HTR-8/SVneo (cell line): ENCODE results near the gene GATAD2B.
"Not testable (repeated sequence)": the region's sequence is repeated elsewhere in the genome, so short reads cannot be mapped to it uniquely, and the experiment has no call there.

Experiments used
- DNase-seq: peaks from one replicate; pipeline ENCODE4 v3.0.0; 2011; ENCODE audit warnings: low spot score, mixed read lengths; ENCODE audit not compliant: insufficient read length
- FAIRE-seq: peaks from 2 replicates; lab custom pipeline; 2011; peaks lifted over from hg19 to GRCh38; lab: Jason Lieb, UNC

The GATAD2B gene

DNA sequence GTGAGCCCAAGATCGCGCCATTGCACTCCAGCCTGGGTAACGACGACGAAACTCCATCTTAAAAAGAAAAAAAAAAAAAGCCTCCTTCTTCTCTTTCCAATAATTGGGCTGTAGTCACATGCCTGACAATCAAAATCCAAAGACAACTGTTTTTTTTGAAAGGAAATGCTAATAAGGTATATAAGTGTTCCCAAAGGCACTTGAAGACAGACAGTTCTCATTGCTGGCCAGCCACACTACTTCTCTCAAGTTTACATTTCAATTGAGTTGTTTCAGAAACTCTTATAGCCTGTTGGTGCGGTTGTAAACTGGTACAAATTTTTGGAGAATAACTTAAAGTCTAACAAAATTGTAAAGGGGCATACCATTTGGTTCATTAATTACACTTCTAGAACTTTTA is 23.3 kb downstream of the GATAD2B start:
- DNase-seq, result no peak
- no peak for FAIRE-seq

- DNase-seq, FAIRE-seq: not testable (repeated sequence)
Observed at GRCh38 chr1:153895866-153896265, 26.9 kb downstream of the GATAD2B start.

DNA sequence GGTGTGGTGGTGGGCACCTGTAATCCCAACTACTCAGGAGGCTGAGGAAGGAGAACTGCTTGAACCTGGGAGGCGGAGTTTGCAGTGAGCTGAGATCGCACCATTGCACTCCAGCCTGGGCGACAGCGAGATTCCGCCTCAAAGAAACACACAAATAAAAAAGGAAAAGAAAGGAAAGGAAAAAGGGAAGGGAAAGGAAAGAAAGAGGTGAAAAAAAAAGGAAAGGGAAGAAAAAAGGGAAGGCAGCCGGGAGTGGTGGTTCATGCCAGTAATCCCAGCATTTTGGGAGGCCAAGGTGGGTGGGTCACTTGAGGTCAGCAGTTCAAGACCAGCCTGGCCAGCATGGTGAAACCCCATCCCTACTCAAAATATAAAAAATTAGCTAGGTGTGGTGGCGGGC is 31.7 kb downstream of the GATAD2B start:
- not testable (repeated sequence) for FAIRE-seq, DNase-seq

DNA sequence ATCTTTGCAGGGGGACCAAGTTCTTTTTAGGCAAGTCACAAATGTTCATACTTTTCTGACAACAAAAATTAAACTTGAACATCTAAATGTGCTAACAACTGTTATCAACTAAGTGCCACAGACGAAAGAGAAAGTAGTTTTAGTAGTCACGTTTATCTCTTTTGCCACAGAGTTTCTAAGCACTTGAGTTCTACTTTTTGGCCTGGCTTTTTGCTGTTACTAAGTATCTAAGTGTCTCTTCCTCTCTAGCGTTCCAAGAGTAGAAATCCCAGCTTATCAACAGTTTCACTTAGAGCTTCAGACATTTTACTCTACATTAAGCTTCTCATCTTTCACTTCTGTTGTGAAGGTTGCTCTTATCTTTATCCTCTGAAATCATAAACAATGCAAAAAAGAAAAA is 34.2 kb downstream of the GATAD2B start:
- DNase-seq (no peak), FAIRE-seq (no peak)

- FAIRE-seq (no peak), DNase-seq (no peak)
Observed at GRCh38 chr1:153886127-153886526, 36.6 kb downstream of the GATAD2B start.

GRCh38 chr1:153883223-153883622 is 39.5 kb downstream of the GATAD2B start:
- no peak for FAIRE-seq
- DNase-seq, result no peak

GRCh38 chr1:153882296-153882912 is 40.4 kb downstream of the GATAD2B start:
- no peak for DNase-seq
- no peak for FAIRE-seq

DNA sequence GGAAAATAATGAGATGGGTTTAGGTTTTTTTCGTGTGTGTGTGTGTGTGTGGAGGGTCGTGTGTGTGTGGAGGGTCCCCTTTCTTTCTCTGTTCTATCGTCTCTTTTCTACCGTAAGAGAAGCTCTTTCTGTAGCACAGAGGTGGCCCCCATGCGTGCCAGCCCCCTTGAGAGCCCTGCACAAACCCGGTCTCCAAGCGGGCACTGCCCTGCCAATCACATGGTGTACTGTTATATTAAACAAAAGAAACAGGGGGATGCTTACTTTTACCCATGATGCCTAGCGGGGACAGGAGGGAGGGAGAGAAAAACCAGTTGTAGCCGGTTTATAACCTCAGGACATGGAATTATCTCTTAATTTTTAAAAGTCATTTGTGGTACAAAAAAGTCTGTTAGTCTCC is 41.0 kb downstream of the GATAD2B start:
- DNase-seq (no peak), FAIRE-seq (no peak)

GRCh38 chr1:153880962-153881361 is 41.8 kb downstream of the GATAD2B start:
- no peak for DNase-seq
- FAIRE-seq, result no peak

DNA sequence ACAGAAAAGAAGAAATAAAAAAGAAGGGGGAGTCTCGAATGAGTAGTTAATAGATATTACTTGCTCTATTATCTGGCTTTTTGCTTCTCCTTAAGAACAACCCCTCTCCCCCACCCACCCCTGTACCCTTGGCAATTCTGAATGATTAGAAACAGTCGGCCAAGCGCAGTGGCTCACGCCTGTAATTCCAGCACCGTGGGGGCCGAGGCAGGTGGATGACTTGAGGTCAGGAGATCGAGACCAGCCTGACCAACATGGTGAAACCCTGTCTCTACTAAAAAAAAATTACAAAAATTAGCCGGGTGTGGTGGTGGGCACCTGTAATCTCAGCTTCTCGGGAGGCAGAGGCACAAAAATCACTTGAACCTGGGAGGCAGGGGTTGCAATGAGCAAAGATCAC is 42.7 kb downstream of the GATAD2B start:
- no peak for FAIRE-seq
- no peak for DNase-seq

GRCh38 chr1:153877112-153877511 is 45.7 kb downstream of the GATAD2B start:
- no peak for FAIRE-seq
- no peak for DNase-seq

- DNase-seq, result no peak
- no peak for FAIRE-seq
Observed at GRCh38 chr1:153872934-153873333, 49.8 kb downstream of the GATAD2B start.

- DNase-seq, result no peak
- no peak for FAIRE-seq
Observed at GRCh38 chr1:153872331-153872730, 50.4 kb downstream of the GATAD2B start.

GRCh38 chr1:153869486-153869885 is 53.3 kb downstream of the GATAD2B start:
- FAIRE-seq, result no peak
- DNase-seq, result no peak

GRCh38 chr1:153866045-153866850 is 56.5 kb downstream of the GATAD2B start:
- no peak for DNase-seq
- no peak for FAIRE-seq

DNA sequence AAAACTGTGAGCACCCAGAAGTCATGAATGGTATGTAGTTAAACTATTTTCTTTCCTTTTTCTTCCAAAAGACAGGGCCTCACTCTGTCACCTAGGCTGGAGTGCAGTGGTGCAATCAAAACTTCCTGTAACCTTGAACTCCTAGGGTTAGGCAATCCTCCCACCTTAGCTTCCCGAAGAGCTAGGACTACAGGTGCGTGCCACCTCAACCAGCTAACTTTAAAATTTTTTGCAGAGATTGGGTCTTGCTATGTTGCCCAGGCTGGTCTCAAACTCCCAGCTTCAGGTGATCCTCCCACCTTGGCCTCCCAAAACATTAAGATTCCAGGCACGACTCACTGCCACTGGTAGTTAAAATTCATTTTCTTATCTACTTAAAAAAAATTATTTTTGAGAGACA is 62.5 kb downstream of the GATAD2B start:
- DNase-seq (no peak), FAIRE-seq (no peak)

DNA sequence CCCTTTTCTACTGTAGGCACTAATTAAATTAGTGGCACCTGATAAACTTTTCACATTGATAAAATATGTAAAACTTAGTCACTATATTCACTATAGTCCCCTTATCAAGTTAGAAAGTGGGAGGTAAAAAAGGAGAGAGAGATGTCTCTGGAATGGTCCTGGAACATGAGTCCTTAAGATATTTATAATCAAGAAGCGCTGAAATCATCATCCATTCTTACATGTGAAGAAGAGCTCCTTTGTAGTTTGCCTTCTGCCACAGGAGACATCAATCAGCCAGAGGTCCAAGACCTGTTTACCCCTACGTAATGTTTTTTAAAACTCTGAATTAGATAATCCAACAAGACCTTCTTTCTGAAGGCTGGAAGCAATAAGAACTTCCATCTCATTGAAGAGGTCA is 65.3 kb downstream of the GATAD2B start:
- no peak for DNase-seq
- no peak for FAIRE-seq

DNA sequence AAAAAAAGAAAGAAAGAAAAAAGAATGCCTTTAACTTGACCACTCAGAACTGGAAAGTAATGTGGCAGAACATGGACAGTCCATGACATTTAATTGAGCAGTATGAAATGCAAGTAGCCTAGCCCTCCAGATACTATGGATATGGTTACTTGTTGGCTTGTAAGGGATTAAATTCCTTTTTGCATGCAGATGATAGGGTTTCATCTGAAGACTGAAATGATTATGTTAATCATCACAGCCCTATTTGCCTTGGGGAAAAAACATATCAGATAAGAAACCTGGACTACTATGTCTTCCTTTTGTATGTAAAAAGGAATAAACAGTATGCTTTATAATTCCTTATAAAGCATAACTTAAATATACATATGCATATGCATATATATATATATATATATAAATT is 66.0 kb downstream of the GATAD2B start:
- FAIRE-seq (no peak), DNase-seq (no peak)

- DNase-seq, result no peak
- FAIRE-seq, result no peak
Observed at GRCh38 chr1:153852170-153852569, 70.6 kb downstream of the GATAD2B start.

- no peak for DNase-seq
Observed at GRCh38 chr1:153849487-153850185, 73.1 kb downstream of the GATAD2B start.

DNA sequence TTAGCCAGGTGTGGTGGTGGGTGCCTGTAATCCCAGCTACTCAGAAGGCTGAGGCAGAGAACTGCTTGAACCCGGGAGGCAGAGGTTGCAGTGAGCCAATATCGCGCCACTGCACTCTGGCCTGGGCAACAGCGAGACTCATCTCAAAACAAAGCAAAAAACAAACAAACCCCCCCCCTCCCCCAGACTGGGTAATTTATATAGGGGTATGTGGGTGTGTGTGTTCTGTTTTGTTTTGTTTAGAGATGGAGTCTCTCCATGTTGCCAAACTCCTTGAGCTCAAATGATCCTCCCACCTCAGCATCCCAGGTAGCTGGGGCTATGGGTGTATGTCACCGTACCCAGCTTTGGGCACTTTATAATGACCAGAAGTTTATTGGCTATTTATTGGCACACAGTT is 74.0 kb downstream of the GATAD2B start:
- no peak for DNase-seq
- no peak for FAIRE-seq

More at GRCh38 chr1:153849487-153850185, 73.1 kb downstream of the GATAD2B start:
- FAIRE-seq, result no peak
